Activated naive CD4-positive, alpha-beta T cell treated with anti-CD3 and anti-CD28 coated beads, Interleukin-2, amount 50 U/mL, for 16 hours (primary cell): ENCODE measurements around the gene ISG15.

ENCODE experiments used
- DNase-seq: peaks from one replicate; pipeline ENCODE4 v3.0.0-alpha.2; 2020

Gene ISG15

DNA sequence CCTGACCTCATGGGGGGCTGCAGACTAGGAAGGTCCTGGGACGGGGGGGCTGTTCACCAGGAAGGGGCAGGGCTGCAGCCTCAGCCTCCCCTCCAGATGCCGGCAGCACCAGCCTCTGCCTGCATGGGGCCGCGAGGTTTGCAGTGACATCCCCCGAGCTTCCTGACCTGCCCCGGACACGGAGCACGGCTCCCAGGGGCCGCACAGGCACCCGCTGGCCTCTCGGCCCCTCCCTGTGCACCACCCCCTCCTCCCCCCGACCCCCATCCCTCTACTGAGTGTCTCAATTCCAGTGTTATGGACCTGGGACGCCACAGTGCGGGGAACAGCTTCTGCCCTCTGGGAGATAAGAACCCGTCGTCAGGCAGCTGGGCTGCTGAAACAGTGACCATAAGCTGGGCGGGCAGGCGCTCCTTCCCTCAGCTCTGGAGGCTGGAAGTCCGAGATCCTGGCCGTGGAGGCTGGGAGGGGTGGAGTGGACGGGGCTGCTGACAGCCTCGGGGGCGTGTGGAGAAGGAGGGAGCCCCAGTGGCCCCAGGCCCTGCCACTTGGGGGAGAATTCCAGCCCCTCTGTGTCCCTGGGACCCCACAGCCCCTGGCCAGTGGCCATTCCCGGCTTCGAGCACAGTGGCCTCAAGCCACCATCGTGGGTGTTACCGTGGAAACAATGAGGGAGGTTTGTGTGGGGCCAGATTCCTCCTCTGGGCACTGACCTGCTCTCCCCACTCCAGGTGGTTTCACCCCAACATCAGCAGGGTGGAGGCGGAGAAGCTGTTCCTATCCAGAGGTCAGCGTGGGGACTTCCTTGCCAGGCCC, 49.3 kb downstream of the ISG15 start:
- DNase-seq = no peak

DNA sequence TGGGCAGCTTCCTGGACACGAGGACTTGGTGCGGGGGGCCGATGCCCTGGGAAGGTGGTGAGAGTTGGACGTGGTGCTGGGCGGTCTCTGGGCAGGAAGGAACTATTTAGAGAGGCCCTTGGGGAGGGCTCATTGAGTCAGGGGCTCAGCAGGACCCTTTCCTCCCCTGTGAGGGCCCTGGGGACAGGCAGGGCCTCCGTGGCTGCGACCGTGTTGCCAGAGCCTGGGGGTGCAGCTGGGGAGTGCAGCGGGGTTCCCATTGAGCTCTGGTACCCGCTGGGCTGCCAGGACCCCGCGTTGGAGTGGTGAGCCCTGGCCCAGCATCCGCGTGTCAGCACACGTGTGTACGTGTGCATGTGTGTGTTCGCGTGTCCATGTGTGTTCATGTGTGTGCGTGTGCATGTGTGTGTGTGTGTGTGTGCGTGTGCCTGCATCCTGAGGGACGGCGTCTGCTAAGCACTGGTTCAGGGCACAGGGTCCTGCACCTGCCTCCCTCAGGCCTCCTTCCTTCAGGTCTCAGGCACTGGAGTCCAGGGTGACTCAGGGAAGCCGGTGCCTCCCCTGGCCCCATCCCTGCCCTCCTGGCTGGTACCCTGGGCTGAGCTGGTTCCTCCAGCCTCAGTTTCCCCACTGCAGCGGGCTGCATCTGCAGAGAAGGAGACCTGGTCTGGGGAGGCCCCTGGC, 50.1 kb downstream of the ISG15 start:
- DNase-seq = no peak
